Myocyte (in vitro differentiated cells): ENCODE results near the gene SMPDL3A. TPM values are rescaled to one million over a fixed set of nuclear protein-coding genes. Genes with fewer than 3 reads are reported as not detected.
A peak's percentile ranks its signal among the peaks of the same experiment; 100 is the strongest.

Experiments
- DNase-seq: peaks from one replicate; pipeline ENCODE4 v3.0.0-alpha.2; 2012; ENCODE audit warnings: low read depth
- total RNA-seq: library from RNA; depleted of rRNA; stranded (reverse); fragments of >200 nt; gene quantifications from 2 replicates; pipeline ENCODE4 v1.2.3, GENCODE V29; 2014

SMPDL3A gene
- total RNA-seq, 1 donor from 2014 or later = 13.6 TPM

GRCh38 chr6:122775975-122776374 lies 13.1 kb upstream of the SMPDL3A start:
- no peak for DNase-seq

- DNase-seq = no peak
Measured at GRCh38 chr6:122778302-122778701, 10.8 kb upstream of the SMPDL3A start.

- DNase-seq = no peak
Measured at GRCh38 chr6:122778985-122779661, 9.9 kb upstream of the SMPDL3A start.

GRCh38 chr6:122779667-122780066 lies 9.4 kb upstream of the SMPDL3A start, which contains the start of gene FABP7:
FABP7 (plus strand) TSS chr6:122779716; CDS start chr6:122779795, 79 bp downstream.
- DNase-seq = no peak

DNA sequence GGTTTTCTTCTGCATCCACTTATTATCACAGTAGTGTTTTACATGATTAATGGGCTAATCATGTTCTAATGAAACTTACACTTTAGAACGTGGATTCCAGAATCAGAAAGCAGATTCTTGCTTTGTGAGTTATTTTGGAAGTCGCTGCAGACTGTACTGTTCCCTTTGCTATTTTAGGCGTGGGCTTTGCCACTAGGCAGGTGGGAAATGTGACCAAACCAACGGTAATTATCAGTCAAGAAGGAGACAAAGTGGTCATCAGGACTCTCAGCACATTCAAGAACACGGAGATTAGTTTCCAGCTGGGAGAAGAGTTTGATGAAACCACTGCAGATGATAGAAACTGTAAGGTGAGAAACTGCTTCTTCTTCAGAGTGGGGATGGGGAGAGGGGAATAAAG lies 8.9 kb upstream of the SMPDL3A start:
- no peak for DNase-seq

- no peak for DNase-seq
Measured at GRCh38 chr6:122781716-122782115, 7.3 kb upstream of the SMPDL3A start.

DNA sequence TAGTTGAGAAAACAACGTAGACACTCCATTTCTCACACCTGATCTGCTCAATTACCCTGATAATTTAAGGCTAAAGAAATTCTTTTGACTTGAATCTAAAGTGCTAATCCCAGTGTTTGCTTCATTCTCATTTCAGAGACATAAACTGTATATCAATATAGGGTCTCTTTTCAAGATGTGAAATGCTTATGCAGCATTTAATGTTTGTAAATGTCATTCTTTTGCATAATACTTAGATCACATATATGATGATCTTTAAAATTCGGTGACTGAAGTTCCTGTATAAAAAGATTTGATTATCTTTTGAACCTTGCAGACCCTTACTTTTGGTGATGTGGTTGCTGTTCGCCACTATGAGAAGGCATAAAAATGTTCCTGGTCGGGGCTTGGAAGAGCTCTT lies 5.7 kb upstream of the SMPDL3A start:
- no peak for DNase-seq

- DNase-seq = no peak
Measured at GRCh38 chr6:122785891-122786290, 3.2 kb upstream of the SMPDL3A start.

DNA sequence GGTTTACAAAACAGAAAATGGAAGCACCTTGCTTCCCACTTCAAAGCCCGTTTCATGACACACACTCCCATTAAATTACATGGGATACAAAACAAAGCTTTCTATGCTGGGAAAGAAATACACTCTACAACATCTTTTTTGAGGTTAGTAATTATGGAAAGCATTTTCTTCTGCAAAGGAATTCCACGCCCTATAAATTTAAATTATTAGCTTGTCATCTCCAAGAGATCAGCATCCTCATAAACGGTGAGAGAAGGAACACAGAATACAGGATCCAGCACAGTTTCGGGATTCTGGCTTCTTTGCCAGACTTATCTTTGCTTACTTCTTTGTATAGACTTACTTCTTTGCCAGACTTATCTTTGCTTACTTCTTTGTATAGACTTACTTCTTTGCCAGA lies 1.3 kb upstream of the SMPDL3A start:
- no peak for DNase-seq

DNA sequence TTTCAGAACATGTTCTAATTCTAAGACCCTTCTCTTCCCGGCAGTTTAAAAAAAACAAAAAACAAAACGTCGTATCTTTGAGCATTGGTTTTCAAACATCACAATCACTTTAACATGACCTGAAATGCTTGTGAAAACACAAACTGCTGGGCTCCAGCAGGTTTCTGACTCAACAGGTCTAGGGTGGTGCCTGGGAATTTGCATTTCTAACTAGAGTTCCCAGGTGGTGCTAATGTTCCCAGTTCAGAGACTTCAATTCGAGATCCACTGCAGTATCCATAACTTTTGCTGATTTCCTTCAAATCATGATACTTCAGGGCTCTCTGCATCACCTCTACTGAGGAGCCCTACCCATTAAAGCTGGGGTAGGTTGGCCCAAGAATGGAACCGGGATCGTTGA lies 850 bp upstream of the SMPDL3A start:
- DNase-seq = no peak

- DNase-seq = peak; percentile 3
Measured at GRCh38 chr6:122788663-122789181, 336 bp upstream of the SMPDL3A start.

GRCh38 chr6:122790028-122790422 lies 967 bp downstream of the SMPDL3A start:
- no peak for DNase-seq

- peak; percentile 28 for DNase-seq
Measured at GRCh38 chr6:122790423-122791309, 1.6 kb downstream of the SMPDL3A start.

DNA sequence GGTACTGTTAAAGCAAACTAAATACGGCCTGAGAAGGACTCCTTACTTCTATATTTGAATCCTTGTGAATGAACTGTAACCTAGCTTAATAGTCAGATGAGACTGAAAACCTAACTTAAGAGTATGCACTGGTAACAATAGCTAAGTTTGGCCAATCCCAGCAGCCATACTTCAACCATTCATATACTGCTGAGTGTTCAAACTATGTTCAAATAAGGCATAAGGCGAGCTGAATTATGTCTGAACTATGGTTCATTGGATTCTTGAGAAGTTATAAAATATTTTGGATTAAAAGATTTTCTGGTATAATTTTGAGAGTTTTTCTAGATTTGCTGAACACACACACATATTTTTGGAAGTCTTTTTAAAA lies 2.2 kb downstream of the SMPDL3A start:
- DNase-seq = no peak

GRCh38 chr6:122792766-122793165 lies 3.7 kb downstream of the SMPDL3A start:
- DNase-seq = no peak

GRCh38 chr6:122797537-122797936 lies 8.5 kb downstream of the SMPDL3A start:
- DNase-seq = no peak

- peak; percentile 67 for DNase-seq
Measured at GRCh38 chr6:122798099-122798641, 9.1 kb downstream of the SMPDL3A start.

GRCh38 chr6:122799140-122799745 lies 10.2 kb downstream of the SMPDL3A start:
- no peak for DNase-seq

DNA sequence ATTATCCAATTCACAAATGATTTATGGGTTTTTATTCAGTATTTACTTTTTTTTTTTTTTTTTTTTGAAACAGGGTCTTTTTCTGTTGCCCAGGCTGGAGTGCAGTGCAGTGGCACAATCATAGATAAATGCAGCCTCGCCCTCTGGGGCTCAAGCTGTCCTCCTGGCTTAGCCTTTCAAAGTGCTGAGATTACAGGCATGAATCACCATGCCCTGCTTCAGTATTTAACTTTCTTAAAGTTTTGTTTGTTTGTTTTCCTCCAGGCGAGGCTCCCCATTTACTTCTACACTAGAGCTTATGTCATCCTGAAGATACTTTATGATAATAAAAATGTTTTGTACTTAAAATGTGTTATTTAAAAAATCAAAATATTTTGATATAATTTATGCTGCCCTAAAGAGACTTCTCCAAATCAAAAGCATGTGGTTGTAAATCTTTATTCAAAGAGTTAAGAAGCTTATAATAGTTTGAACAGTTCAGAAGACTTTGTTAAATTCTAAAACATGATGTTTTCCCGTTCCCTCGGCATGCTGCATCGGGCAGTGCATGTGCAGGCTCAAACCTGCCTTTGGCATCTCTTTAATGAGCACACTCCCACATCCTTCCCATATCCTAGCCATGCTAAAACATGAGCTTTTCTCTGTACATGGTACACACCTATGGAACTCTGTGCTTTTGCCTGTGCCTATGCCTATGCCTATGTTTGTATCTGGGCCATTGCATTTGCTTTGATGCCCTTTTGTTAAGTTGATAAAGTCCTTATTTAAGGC lies 11.0 kb downstream of the SMPDL3A start:
- DNase-seq = peak; percentile 34

GRCh38 chr6:122800906-122801305 lies 11.8 kb downstream of the SMPDL3A start:
- DNase-seq = no peak

GRCh38 chr6:122801397-122801796 lies 12.3 kb downstream of the SMPDL3A start:
- no peak for DNase-seq
